ENCODE data around the gene RNH1. TPM values are rescaled to one million over a fixed set of nuclear protein-coding genes. Genes with fewer than 3 reads are reported as not detected.

Gene RNH1
- total and polyA plus RNA-seq, 2 donors (not counting 1 experiment from before 2014, with no cell fraction given), result 102 to 561 TPM

- H4K20me1 ChIP-seq (ENCODE audit: control insufficient read depth, extremely low read depth, insufficient read depth, low read length), result no peaks in the 10 kb centered on the region
- no peaks in the 10 kb centered on the region for H3K27me3 ChIP-seq (ENCODE audit: control insufficient read depth, insufficient read depth, low read length)
- no peak for TF ChIP-seq EZH2 (IDR thresholded peaks at IDR 0.05; ENCODE audit: low read length, missing control alignments)
- DNase-seq (ENCODE audit: low read depth in 2 of 2), result no peak
- no peaks in the 10 kb centered on the region for H3K9me3 ChIP-seq (ENCODE audit: control insufficient read depth, insufficient read depth, low read depth, low read length)
- no peak overlapping the region for H3K27ac ChIP-seq (ENCODE audit: insufficient read depth, low read length)
- H3K4me3 ChIP-seq (replicated peaks in 1 of 4; ENCODE audit: control extremely low read depth in 1 of 4, insufficient read depth in 1 of 4, low read depth in 3 of 4, low read length in 4 of 4), result no peak overlapping the region
- no peaks in the 10 kb centered on the region for H3K79me2 ChIP-seq (ENCODE audit: control insufficient read depth, insufficient read depth, low read length)
- H2AFZ ChIP-seq (ENCODE audit: low read length), result no peak overlapping the region
- peaks cover 2% of the 10 kb centered on the region for H3K36me3 ChIP-seq (ENCODE audit: control insufficient read depth, insufficient read depth, low read length)
- H3K9ac ChIP-seq (ENCODE audit: insufficient read depth, low read length), result no peak overlapping the region
- no peak overlapping the region for H3K4me2 ChIP-seq (ENCODE audit: extremely low read depth, insufficient read depth, low read length)
- no peaks in the 10 kb centered on the region for H3K4me1 ChIP-seq (ENCODE audit: control insufficient read depth, extremely low read depth, insufficient read depth, low read length)
These were observed 19.0 kb downstream of the RNH1 start for GRCh38 chr11:488062-488461.

- no peak overlapping the region for H2AFZ ChIP-seq (ENCODE audit: low read length)
- no peak overlapping the region for H3K9ac ChIP-seq (ENCODE audit: insufficient read depth, low read length)
- no peaks in the 10 kb centered on the region for H3K4me1 ChIP-seq (ENCODE audit: control insufficient read depth, extremely low read depth, insufficient read depth, low read length)
- no peaks in the 10 kb centered on the region for H3K27me3 ChIP-seq (ENCODE audit: control insufficient read depth, insufficient read depth, low read length)
- H3K27ac ChIP-seq (ENCODE audit: insufficient read depth, low read length), result no peak overlapping the region
- no peak overlapping the region for H3K4me3 ChIP-seq (replicated peaks in 1 of 4; ENCODE audit: control extremely low read depth in 1 of 4, insufficient read depth in 1 of 4, low read depth in 3 of 4, low read length in 4 of 4)
- no peak for TF ChIP-seq CTCF (conservative IDR thresholded peaks at IDR 0.05 in 1 of 2, IDR thresholded peaks at IDR 0.05 in 1 of 2; ENCODE audit: low read depth in 1 of 2, low read length in 2 of 2)
- no peak for TF ChIP-seq EZH2 (IDR thresholded peaks at IDR 0.05; ENCODE audit: low read length, missing control alignments)
- H4K20me1 ChIP-seq (ENCODE audit: control insufficient read depth, extremely low read depth, insufficient read depth, low read length), result no peaks in the 10 kb centered on the region
- no peak for DNase-seq (ENCODE audit: low read depth in 2 of 2)
- H3K79me2 ChIP-seq (ENCODE audit: control insufficient read depth, insufficient read depth, low read length), result no peaks in the 10 kb centered on the region
- no peaks in the 10 kb centered on the region for H3K9me3 ChIP-seq (ENCODE audit: control insufficient read depth, insufficient read depth, low read depth, low read length)
- H3K4me2 ChIP-seq (ENCODE audit: extremely low read depth, insufficient read depth, low read length), result no peak overlapping the region
- H3K36me3 ChIP-seq (ENCODE audit: control insufficient read depth, insufficient read depth, low read length), result peaks cover under 1% of the 10 kb centered on the region
These were observed 19.4 kb downstream of the RNH1 start for GRCh38 chr11:487571-488021.

- TF ChIP-seq CTCF (conservative IDR thresholded peaks at IDR 0.05 in 1 of 2, IDR thresholded peaks at IDR 0.05 in 1 of 2; ENCODE audit: low read depth in 1 of 2, low read length in 2 of 2), result no peak
- no peak for TF ChIP-seq EZH2 (IDR thresholded peaks at IDR 0.05; ENCODE audit: low read length, missing control alignments)
- Histone ChIP-seq H3K27me3 (ENCODE audit: control insufficient read depth, insufficient read depth, low read length) (no peaks in the 10 kb centered on the region), H3K4me2 (ENCODE audit: extremely low read depth, insufficient read depth, low read length) (no peak overlapping the region), H3K9me3 (ENCODE audit: control insufficient read depth, insufficient read depth, low read depth, low read length) (no peaks in the 10 kb centered on the region), H3K9ac (ENCODE audit: insufficient read depth, low read length) (no peak overlapping the region), H3K27ac (ENCODE audit: insufficient read depth, low read length) (no peak overlapping the region), H3K4me1 (ENCODE audit: control insufficient read depth, extremely low read depth, insufficient read depth, low read length) (no peaks in the 10 kb centered on the region), H3K36me3 (ENCODE audit: control insufficient read depth, insufficient read depth, low read length) (no peaks in the 10 kb centered on the region), H3K79me2 (ENCODE audit: control insufficient read depth, insufficient read depth, low read length) (no peaks in the 10 kb centered on the region), H2AFZ (ENCODE audit: low read length) (no peak overlapping the region), H4K20me1 (ENCODE audit: control insufficient read depth, extremely low read depth, insufficient read depth, low read length) (no peaks in the 10 kb centered on the region), H3K4me3 (replicated peaks in 1 of 4; ENCODE audit: control extremely low read depth in 1 of 4, insufficient read depth in 1 of 4, low read depth in 3 of 4, low read length in 4 of 4) (no peak overlapping the region)
- no peak for DNase-seq (ENCODE audit: low read depth in 2 of 2)
These were observed 20.9 kb downstream of the RNH1 start for GRCh38 chr11:486189-486588.
